GM12864 (cell line): ENCODE results near the gene TGFBR3.

Experiments used
- DNase-seq: peaks from one replicate; pipeline ENCODE4 v3.0.0-alpha.2; 2011; ENCODE audit warnings: low read depth
- H3K4me3 ChIP-seq: 2 replicates; pipeline ENCODE4 v1.5.1; 2011; ENCODE audit warnings: mild to moderate bottlenecking, low read depth, low read length, control low read depth
- CTCF ChIP-seq: IDR thresholded peaks from 2 replicates; pipeline ENCODE4 v1.5.1; 2011; ENCODE audit warnings: low read depth, mild to moderate bottlenecking, moderate library complexity, low read length, control low read depth, inconsistent platforms; ENCODE audit errors: missing control alignments

The TGFBR3 gene

GRCh38 chr1:91895832-91896556, 10.0 kb upstream of the TGFBR3 start:
- no peak for DNase-seq
- TF ChIP-seq CTCF: no peak
- no peak overlapping the region for H3K4me3 ChIP-seq

GRCh38 chr1:91894036-91894761, 8.2 kb upstream of the TGFBR3 start:
- DNase-seq: no peak
- TF ChIP-seq CTCF: no peak
- H3K4me3 ChIP-seq: no peak overlapping the region

- DNase-seq: no peak
- no peak for TF ChIP-seq CTCF
- H3K4me3 ChIP-seq: no peak overlapping the region
These were observed 6.0 kb upstream of the TGFBR3 start for GRCh38 chr1:91891969-91892368.

GRCh38 chr1:91891454-91891853, 5.5 kb upstream of the TGFBR3 start:
- DNase-seq: no peak
- no peak overlapping the region for H3K4me3 ChIP-seq
- TF ChIP-seq CTCF: no peak

- DNase-seq: no peak
- no peak for TF ChIP-seq CTCF
- H3K4me3 ChIP-seq: no peak overlapping the region
These were observed 3.9 kb upstream of the TGFBR3 start for GRCh38 chr1:91889717-91890459.

GRCh38 chr1:91885213-91885715, 687 bp downstream of the TGFBR3 start:
- DNase-seq: no peak
- TF ChIP-seq CTCF: no peak
- peak overlapping the region; percentile 90 for H3K4me3 ChIP-seq
